Endothelial cell (in vitro differentiated cells): ENCODE measurements around the gene CACNA1I. TPM values are rescaled to one million over a fixed set of nuclear protein-coding genes. Genes with fewer than 3 reads are reported as not detected.

ENCODE experiments used
- DNase-seq: peaks from one replicate; pipeline ENCODE4 v3.0.0; 2021; ENCODE audit warnings: low spot score
- H3K27ac Mint-ChIP-seq: one replicate; pipeline ENCODE4 v1.8.0; 2021; ENCODE audit warnings: mixed read lengths, inconsistent platforms; ENCODE audit not compliant: unreplicated experiment
- H3K27me3 Mint-ChIP-seq: one replicate; pipeline ENCODE4 v1.8.0; 2021; ENCODE audit warnings: mild to moderate bottlenecking, moderate library complexity, mixed read lengths, inconsistent platforms; ENCODE audit not compliant: unreplicated experiment
- H3K36me3 Mint-ChIP-seq: one replicate; pipeline ENCODE4 v1.8.0; 2021; ENCODE audit warnings: mild to moderate bottlenecking, low read depth, mixed read lengths, inconsistent platforms; ENCODE audit not compliant: unreplicated experiment
- H3K4me1 Mint-ChIP-seq: one replicate; pipeline ENCODE4 v1.8.0; 2021; ENCODE audit warnings: mild to moderate bottlenecking, mixed read lengths, inconsistent platforms; ENCODE audit not compliant: unreplicated experiment
- H3K4me3 Mint-ChIP-seq: one replicate; pipeline ENCODE4 v1.8.0; 2021; ENCODE audit warnings: mild to moderate bottlenecking, mixed read lengths, inconsistent platforms; ENCODE audit not compliant: unreplicated experiment
- H3K9me3 Mint-ChIP-seq: one replicate; pipeline ENCODE4 v1.8.0; 2021; ENCODE audit warnings: mixed read lengths, inconsistent platforms; ENCODE audit not compliant: unreplicated experiment
- CTCF ChIP-seq: fragments of 200-600 bp; sonication (generic); IDR thresholded peaks from one replicate; pipeline ENCODE4 v1.5.0; 2021; ENCODE audit warnings: antibody characterized with exemption; ENCODE audit not compliant: unreplicated experiment
- total RNA-seq: library from RNA; stranded (reverse); fragmentation: NEBNext Ultra II Directional; extraction: Animal tissue kit (Norgen Biotek cat#: 25700); gene quantifications from one replicate; pipeline ENCODE4 v1.2.1, GENCODE V29; 2021; ENCODE audit not compliant: unreplicated experiment

Gene CACNA1I
- total RNA-seq, 1 donor from 2014 or later = 0.10 TPM

GRCh38 chr22:39724390-39724789 is 153.8 kb downstream of the CACNA1I start:
- peaks cover 4% of the 10 kb centered on the region for H3K4me1 Mint-ChIP-seq
- H3K27me3 Mint-ChIP-seq = peaks cover 5% of the 10 kb centered on the region
- H3K27ac Mint-ChIP-seq = no peak overlapping the region
- no peak overlapping the region for H3K4me3 Mint-ChIP-seq
- no peaks in the 10 kb centered on the region for H3K9me3 Mint-ChIP-seq
- H3K36me3 Mint-ChIP-seq = no peaks in the 10 kb centered on the region
- no peak for DNase-seq
- TF ChIP-seq CTCF = no peak

GRCh38 chr22:39724857-39725256 is 154.3 kb downstream of the CACNA1I start:
- Mint-ChIP-seq H3K27ac (no peak overlapping the region), H3K4me3 (no peak overlapping the region), H3K4me1 (peaks cover 4% of the 10 kb centered on the region), H3K36me3 (no peaks in the 10 kb centered on the region), H3K27me3 (peaks cover 5% of the 10 kb centered on the region), H3K9me3 (no peaks in the 10 kb centered on the region)
- no peak for DNase-seq
- TF ChIP-seq CTCF = no peak

GRCh38 chr22:39725351-39726035 is 154.9 kb downstream of the CACNA1I start:
- H3K27ac Mint-ChIP-seq = no peak overlapping the region
- peaks cover 4% of the 10 kb centered on the region for H3K27me3 Mint-ChIP-seq
- no peaks in the 10 kb centered on the region for H3K36me3 Mint-ChIP-seq
- H3K4me1 Mint-ChIP-seq = peaks cover 4% of the 10 kb centered on the region
- no peak overlapping the region for H3K4me3 Mint-ChIP-seq
- DNase-seq = no peak
- TF ChIP-seq CTCF = no peak
- H3K9me3 Mint-ChIP-seq = no peaks in the 10 kb centered on the region

GRCh38 chr22:39727541-39727940 is 157.0 kb downstream of the CACNA1I start:
- no peak overlapping the region for H3K4me3 Mint-ChIP-seq
- no peak for TF ChIP-seq CTCF
- H3K4me1 Mint-ChIP-seq = no peaks in the 10 kb centered on the region
- no peaks in the 10 kb centered on the region for H3K27me3 Mint-ChIP-seq
- no peak overlapping the region for H3K27ac Mint-ChIP-seq
- DNase-seq = no peak
- no peaks in the 10 kb centered on the region for H3K36me3 Mint-ChIP-seq
- no peaks in the 10 kb centered on the region for H3K9me3 Mint-ChIP-seq

- Mint-ChIP-seq H3K4me1 (no peaks in the 10 kb centered on the region), H3K27ac (no peak overlapping the region), H3K27me3 (no peaks in the 10 kb centered on the region), H3K36me3 (no peaks in the 10 kb centered on the region), H3K4me3 (no peak overlapping the region), H3K9me3 (no peaks in the 10 kb centered on the region)
- no peak for TF ChIP-seq CTCF
- no peak for DNase-seq
Observed at GRCh38 chr22:39728236-39728860, 157.8 kb downstream of the CACNA1I start.
